ENCODE measurements around the gene C6orf163. TPM values are rescaled to one million over a fixed set of nuclear protein-coding genes. Genes with fewer than 3 reads are reported as not detected.

C6orf163 gene
- total and polyA plus RNA-seq, 2 experiments from 2014 or later: 2.3 to 5.4 TPM

DNA sequence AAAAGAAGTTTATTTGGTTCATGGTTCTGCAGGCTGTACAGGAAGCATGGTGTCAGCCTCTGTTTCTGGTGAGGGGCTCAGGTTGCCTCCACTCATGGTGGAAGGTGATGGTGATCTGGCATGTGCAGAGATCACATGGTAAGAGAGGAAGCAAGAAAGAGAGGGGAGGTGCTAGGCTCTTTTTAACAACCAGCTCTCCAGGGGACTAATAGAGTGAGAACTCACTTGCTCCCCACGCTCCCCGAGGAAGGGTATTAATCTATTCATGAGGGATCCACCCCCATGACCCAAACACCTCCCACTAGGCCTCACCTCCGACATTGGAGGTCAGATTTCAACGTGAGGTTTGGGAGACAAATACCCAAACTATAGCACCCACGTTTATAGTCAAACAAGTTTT, 11.6 kb upstream of the C6orf163 start (continued):
- TF ChIP-seq EZH2 (IDR thresholded peaks at IDR 0.05; ENCODE audit: low read depth, unreplicated experiment) (no peak), STAT1 (IDR thresholded peaks at IDR 0.05; ENCODE audit: unreplicated experiment) (no peak), ZNF114 (CRISPR knock-in tag; IDR thresholded peaks at IDR 0.05) (no peak), JUNB (IDR thresholded peaks at IDR 0.05; ENCODE audit: unreplicated experiment) (no peak)
- TF ChIP-seq, protein P1, sequence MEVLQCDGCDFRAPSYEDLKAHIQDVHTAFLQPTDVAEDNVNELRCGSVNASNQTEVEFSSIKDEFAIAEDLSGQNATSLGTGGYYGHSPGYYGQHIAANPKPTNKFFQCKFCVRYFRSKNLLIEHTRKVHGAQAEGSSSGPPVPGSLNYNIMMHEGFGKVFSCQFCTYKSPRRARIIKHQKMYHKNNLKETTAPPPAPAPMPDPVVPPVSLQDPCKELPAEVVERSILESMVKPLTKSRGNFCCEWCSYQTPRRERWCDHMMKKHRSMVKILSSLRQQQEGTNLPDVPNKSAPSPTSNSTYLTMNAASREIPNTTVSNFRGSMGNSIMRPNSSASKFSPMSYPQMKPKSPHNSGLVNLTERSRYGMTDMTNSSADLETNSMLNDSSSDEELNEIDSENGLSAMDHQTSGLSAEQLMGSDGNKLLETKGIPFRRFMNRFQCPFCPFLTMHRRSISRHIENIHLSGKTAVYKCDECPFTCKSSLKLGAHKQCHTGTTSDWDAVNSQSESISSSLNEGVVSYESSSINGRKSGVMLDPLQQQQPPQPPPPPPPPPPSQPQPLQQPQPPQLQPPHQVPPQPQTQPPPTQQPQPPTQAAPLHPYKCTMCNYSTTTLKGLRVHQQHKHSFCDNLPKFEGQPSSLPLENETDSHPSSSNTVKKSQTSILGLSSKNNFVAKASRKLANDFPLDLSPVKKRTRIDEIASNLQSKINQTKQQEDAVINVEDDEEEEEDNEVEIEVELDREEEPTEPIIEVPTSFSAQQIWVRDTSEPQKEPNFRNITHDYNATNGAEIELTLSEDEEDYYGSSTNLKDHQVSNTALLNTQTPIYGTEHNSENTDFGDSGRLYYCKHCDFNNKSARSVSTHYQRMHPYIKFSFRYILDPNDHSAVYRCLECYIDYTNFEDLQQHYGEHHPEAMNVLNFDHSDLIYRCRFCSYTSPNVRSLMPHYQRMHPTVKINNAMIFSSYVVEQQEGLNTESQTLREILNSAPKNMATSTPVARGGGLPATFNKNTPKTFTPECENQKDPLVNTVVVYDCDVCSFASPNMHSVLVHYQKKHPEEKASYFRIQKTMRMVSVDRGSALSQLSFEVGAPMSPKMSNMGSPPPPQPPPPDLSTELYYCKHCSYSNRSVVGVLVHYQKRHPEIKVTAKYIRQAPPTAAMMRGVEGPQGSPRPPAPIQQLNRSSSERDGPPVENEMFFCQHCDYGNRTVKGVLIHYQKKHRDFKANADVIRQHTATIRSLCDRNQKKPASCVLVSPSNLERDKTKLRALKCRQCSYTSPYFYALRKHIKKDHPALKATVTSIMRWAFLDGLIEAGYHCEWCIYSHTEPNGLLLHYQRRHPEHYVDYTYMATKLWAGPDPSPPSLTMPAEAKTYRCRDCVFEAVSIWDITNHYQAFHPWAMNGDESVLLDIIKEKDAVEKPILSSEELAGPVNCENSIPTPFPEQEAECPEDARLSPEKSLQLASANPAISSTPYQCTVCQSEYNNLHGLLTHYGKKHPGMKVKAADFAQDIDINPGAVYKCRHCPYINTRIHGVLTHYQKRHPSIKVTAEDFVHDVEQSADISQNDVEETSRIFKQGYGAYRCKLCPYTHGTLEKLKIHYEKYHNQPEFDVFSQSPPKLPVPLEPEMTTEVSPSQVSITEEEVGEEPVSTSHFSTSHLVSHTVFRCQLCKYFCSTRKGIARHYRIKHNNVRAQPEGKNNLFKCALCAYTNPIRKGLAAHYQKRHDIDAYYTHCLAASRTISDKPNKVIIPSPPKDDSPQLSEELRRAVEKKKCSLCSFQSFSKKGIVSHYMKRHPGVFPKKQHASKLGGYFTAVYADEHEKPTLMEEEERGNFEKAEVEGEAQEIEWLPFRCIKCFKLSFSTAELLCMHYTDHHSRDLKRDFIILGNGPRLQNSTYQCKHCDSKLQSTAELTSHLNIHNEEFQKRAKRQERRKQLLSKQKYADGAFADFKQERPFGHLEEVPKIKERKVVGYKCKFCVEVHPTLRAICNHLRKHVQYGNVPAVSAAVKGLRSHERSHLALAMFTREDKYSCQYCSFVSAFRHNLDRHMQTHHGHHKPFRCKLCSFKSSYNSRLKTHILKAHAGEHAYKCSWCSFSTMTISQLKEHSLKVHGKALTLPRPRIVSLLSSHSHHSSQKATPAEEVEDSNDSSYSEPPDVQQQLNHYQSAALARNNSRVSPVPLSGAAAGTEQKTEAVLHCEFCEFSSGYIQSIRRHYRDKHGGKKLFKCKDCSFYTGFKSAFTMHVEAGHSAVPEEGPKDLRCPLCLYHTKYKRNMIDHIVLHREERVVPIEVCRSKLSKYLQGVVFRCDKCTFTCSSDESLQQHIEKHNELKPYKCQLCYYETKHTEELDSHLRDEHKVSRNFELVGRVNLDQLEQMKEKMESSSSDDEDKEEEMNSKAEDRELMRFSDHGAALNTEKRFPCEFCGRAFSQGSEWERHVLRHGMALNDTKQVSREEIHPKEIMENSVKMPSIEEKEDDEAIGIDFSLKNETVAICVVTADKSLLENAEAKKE (CRISPR knock-in tag; IDR thresholded peaks at IDR 0.05): no peak

DNA sequence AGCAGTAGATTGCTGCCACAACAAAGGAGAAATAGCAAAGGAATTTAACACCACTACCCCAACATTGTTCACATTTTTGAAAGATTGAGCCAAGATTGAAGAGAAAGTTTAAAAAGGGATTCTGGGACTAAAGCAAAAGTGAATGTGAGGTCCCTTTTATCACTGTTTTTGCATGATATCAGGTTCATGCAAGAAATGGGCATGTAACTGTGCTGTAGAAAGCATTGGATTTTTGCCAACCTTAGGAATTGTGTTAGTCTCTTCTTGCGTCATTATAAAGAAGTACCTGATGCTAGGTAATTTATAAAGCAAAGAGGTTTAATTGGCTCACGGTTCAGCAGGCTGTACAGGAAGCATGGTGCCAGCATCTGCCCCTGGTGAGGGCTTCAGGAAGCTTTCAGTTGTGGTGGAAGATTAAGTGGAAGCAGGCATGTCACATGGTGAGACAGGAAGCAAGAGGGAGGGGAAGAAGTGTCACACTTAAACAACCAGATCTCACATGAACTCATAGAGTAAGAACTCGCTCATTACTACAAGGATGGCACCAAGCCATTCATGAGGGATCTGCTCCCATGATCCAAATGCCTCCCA, 10.9 kb upstream of the C6orf163 start:
- Histone ChIP-seq H3K4me1 (ENCODE audit: insufficient read depth) (peaks cover 28% of the 10 kb centered on the region), H3K36me3 (ENCODE audit: insufficient read depth) (no peaks in the 10 kb centered on the region), H3K4me3 (no peak overlapping the region), H3K27ac (ENCODE audit: low read depth) (no peak overlapping the region), H3K27me3 (ENCODE audit: insufficient read depth) (no peaks in the 10 kb centered on the region), H2AFZ (no peak overlapping the region), H3F3A (replicated peaks; ENCODE audit: low read depth) (no peaks in the 10 kb centered on the region), H3K4me2 (no peak overlapping the region), H3K79me2 (replicated peaks; ENCODE audit: insufficient read depth) (peaks cover 32% of the 10 kb centered on the region), H3K9me2 (ENCODE audit: insufficient read depth) (no peaks in the 10 kb centered on the region), H4K20me1 (replicated peaks; ENCODE audit: insufficient read depth) (no peaks in the 10 kb centered on the region)
- DNase-seq (ENCODE audit: low spot score): no peak
- Mint-ChIP-seq H3K4me3 (no peak overlapping the region), H3K4me1 (peaks cover 31% of the 10 kb centered on the region), H3K36me3 (ENCODE audit: low read depth) (peaks cover 9% of the 10 kb centered on the region; the same call in 1 of the 3 replicates), H3K27ac (peak overlapping the region; percentile 55; the same call in 1 of the 2 replicates), H3K27me3 (ENCODE audit: insufficient read depth, low read depth, poor library complexity) (no peaks in the 10 kb centered on the region), H3K9me3 (peaks cover 5% of the 10 kb centered on the region; the same call in 2 of the 3 replicates)
- no peak for ATAC-seq
- TF ChIP-seq, protein P2, sequence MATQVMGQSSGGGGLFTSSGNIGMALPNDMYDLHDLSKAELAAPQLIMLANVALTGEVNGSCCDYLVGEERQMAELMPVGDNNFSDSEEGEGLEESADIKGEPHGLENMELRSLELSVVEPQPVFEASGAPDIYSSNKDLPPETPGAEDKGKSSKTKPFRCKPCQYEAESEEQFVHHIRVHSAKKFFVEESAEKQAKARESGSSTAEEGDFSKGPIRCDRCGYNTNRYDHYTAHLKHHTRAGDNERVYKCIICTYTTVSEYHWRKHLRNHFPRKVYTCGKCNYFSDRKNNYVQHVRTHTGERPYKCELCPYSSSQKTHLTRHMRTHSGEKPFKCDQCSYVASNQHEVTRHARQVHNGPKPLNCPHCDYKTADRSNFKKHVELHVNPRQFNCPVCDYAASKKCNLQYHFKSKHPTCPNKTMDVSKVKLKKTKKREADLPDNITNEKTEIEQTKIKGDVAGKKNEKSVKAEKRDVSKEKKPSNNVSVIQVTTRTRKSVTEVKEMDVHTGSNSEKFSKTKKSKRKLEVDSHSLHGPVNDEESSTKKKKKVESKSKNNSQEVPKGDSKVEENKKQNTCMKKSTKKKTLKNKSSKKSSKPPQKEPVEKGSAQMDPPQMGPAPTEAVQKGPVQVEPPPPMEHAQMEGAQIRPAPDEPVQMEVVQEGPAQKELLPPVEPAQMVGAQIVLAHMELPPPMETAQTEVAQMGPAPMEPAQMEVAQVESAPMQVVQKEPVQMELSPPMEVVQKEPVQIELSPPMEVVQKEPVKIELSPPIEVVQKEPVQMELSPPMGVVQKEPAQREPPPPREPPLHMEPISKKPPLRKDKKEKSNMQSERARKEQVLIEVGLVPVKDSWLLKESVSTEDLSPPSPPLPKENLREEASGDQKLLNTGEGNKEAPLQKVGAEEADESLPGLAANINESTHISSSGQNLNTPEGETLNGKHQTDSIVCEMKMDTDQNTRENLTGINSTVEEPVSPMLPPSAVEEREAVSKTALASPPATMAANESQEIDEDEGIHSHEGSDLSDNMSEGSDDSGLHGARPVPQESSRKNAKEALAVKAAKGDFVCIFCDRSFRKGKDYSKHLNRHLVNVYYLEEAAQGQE (IDR thresholded peaks at IDR 0.05; ENCODE audit: unreplicated experiment): no peak
- TF ChIP-seq ZNF114 (CRISPR knock-in tag; IDR thresholded peaks at IDR 0.05): no peak
- TF ChIP-seq EZH2phosphoT487 (IDR thresholded peaks at IDR 0.05; ENCODE audit: unreplicated experiment): no peak
- TF ChIP-seq STAT1 (IDR thresholded peaks at IDR 0.05; ENCODE audit: unreplicated experiment): no peak
- no peak for TF ChIP-seq NANOG (IDR thresholded peaks at IDR 0.05; ENCODE audit: borderline replicate concordance)
- TF ChIP-seq, protein P3, sequence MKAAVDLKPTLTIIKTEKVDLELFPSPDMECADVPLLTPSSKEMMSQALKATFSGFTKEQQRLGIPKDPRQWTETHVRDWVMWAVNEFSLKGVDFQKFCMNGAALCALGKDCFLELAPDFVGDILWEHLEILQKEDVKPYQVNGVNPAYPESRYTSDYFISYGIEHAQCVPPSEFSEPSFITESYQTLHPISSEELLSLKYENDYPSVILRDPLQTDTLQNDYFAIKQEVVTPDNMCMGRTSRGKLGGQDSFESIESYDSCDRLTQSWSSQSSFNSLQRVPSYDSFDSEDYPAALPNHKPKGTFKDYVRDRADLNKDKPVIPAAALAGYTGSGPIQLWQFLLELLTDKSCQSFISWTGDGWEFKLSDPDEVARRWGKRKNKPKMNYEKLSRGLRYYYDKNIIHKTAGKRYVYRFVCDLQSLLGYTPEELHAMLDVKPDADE (IDR thresholded peaks at IDR 0.05): no peak
- no peak for TF ChIP-seq CREB1 (CRISPR knock-in tag; IDR thresholded peaks at IDR 0.05; ENCODE audit: low read depth)
- TF ChIP-seq, protein P4, sequence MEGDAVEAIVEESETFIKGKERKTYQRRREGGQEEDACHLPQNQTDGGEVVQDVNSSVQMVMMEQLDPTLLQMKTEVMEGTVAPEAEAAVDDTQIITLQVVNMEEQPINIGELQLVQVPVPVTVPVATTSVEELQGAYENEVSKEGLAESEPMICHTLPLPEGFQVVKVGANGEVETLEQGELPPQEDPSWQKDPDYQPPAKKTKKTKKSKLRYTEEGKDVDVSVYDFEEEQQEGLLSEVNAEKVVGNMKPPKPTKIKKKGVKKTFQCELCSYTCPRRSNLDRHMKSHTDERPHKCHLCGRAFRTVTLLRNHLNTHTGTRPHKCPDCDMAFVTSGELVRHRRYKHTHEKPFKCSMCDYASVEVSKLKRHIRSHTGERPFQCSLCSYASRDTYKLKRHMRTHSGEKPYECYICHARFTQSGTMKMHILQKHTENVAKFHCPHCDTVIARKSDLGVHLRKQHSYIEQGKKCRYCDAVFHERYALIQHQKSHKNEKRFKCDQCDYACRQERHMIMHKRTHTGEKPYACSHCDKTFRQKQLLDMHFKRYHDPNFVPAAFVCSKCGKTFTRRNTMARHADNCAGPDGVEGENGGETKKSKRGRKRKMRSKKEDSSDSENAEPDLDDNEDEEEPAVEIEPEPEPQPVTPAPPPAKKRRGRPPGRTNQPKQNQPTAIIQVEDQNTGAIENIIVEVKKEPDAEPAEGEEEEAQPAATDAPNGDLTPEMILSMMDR (conservative IDR thresholded peaks at IDR 0.05; ENCODE audit: low read depth in 2 of 2): no peak
- no peak for TF ChIP-seq EZH2 (IDR thresholded peaks at IDR 0.05; ENCODE audit: low read depth, unreplicated experiment)

Measured in GM23338 (cell line).